ENCODE data around the gene CACNB2. TPM values are rescaled to one million over a fixed set of nuclear protein-coding genes. Genes with fewer than 3 reads are reported as not detected.

Gene CACNB2
- total and polyA plus RNA-seq, 2 donors = 0.85 to 3.9 TPM

GRCh38 chr10:18364987-18365775, 225.0 kb downstream of the CACNB2 start:
- no peak for DNase-seq (ENCODE audit: low read depth in 6 of 9, low spot score in 9 of 9)
- H3K4me1 ChIP-seq (ENCODE audit: control insufficient read depth in 2 of 2, insufficient read depth in 2 of 2, low read length in 2 of 2) = no peaks in the 10 kb centered on the region
- no peaks in the 10 kb centered on the region for H3K27me3 ChIP-seq (ENCODE audit: control insufficient read depth in 2 of 2, insufficient read depth in 1 of 2, low read length in 1 of 2)
- no peaks in the 10 kb centered on the region for H3K36me3 ChIP-seq (ENCODE audit: control insufficient read depth in 2 of 2, insufficient read depth in 2 of 2, low read length in 1 of 2)
- H3K4me3 ChIP-seq (ENCODE audit: low read length in 2 of 2) = no peak overlapping the region
- H3K27ac ChIP-seq (ENCODE audit: low read depth in 1 of 2, low read length in 1 of 2) = no peak overlapping the region
- 82% methylated on average over 4 of the region's 4 CpGs for WGBS
- no peaks in the 10 kb centered on the region for H3K9me3 ChIP-seq (ENCODE audit: control insufficient read depth in 2 of 2, insufficient read depth in 1 of 2, low read length in 1 of 2)

GRCh38 chr10:18367840-18368239, 227.6 kb downstream of the CACNB2 start:
- DNase-seq (ENCODE audit: low read depth in 6 of 9, low spot score in 9 of 9) = no peak
- 86% methylated on average over 5 of the region's 5 CpGs for WGBS
- Histone ChIP-seq H3K4me1 (ENCODE audit: control insufficient read depth in 2 of 2, insufficient read depth in 2 of 2, low read length in 2 of 2) (no peaks in the 10 kb centered on the region), H3K4me3 (ENCODE audit: low read length in 2 of 2) (no peak overlapping the region), H3K27me3 (ENCODE audit: control insufficient read depth in 2 of 2, insufficient read depth in 1 of 2, low read length in 1 of 2) (no peaks in the 10 kb centered on the region), H3K27ac (ENCODE audit: low read depth in 1 of 2, low read length in 1 of 2) (no peak overlapping the region), H3K36me3 (ENCODE audit: control insufficient read depth in 2 of 2, insufficient read depth in 2 of 2, low read length in 1 of 2) (no peaks in the 10 kb centered on the region), H3K9me3 (ENCODE audit: control insufficient read depth in 2 of 2, insufficient read depth in 1 of 2, low read length in 1 of 2) (no peaks in the 10 kb centered on the region)

GRCh38 chr10:18368273-18368672, 228.0 kb downstream of the CACNB2 start:
- no peaks in the 10 kb centered on the region for H3K27me3 ChIP-seq (ENCODE audit: control insufficient read depth in 2 of 2, insufficient read depth in 1 of 2, low read length in 1 of 2)
- 95% methylated on average over 3 of the region's 3 CpGs for WGBS
- no peak overlapping the region for H3K27ac ChIP-seq (ENCODE audit: low read depth in 1 of 2, low read length in 1 of 2)
- H3K9me3 ChIP-seq (ENCODE audit: control insufficient read depth in 2 of 2, insufficient read depth in 1 of 2, low read length in 1 of 2) = no peaks in the 10 kb centered on the region
- H3K4me3 ChIP-seq (ENCODE audit: low read length in 2 of 2) = no peak overlapping the region
- H3K4me1 ChIP-seq (ENCODE audit: control insufficient read depth in 2 of 2, insufficient read depth in 2 of 2, low read length in 2 of 2) = no peaks in the 10 kb centered on the region
- DNase-seq (ENCODE audit: low read depth in 6 of 9, low spot score in 9 of 9) = no peak
- H3K36me3 ChIP-seq (ENCODE audit: control insufficient read depth in 2 of 2, insufficient read depth in 2 of 2, low read length in 1 of 2) = no peaks in the 10 kb centered on the region

GRCh38 chr10:18368682-18369081, 228.5 kb downstream of the CACNB2 start:
- WGBS = 87% methylated on average over 1 of the region's 1 CpG
- H3K36me3 ChIP-seq (ENCODE audit: control insufficient read depth in 2 of 2, insufficient read depth in 2 of 2, low read length in 1 of 2) = no peaks in the 10 kb centered on the region
- H3K27ac ChIP-seq (ENCODE audit: low read depth in 1 of 2, low read length in 1 of 2) = no peak overlapping the region
- H3K27me3 ChIP-seq (ENCODE audit: control insufficient read depth in 2 of 2, insufficient read depth in 1 of 2, low read length in 1 of 2) = no peaks in the 10 kb centered on the region
- no peak overlapping the region for H3K4me3 ChIP-seq (ENCODE audit: low read length in 2 of 2)
- no peaks in the 10 kb centered on the region for H3K9me3 ChIP-seq (ENCODE audit: control insufficient read depth in 2 of 2, insufficient read depth in 1 of 2, low read length in 1 of 2)
- no peaks in the 10 kb centered on the region for H3K4me1 ChIP-seq (ENCODE audit: control insufficient read depth in 2 of 2, insufficient read depth in 2 of 2, low read length in 2 of 2)
- DNase-seq (ENCODE audit: low read depth in 6 of 9, low spot score in 9 of 9) = no peak

- no peak for DNase-seq (ENCODE audit: low read depth in 6 of 9, low spot score in 9 of 9)
- Histone ChIP-seq H3K27ac (ENCODE audit: low read depth in 1 of 2, low read length in 1 of 2) (no peak overlapping the region), H3K27me3 (ENCODE audit: control insufficient read depth in 2 of 2, insufficient read depth in 1 of 2, low read length in 1 of 2) (no peaks in the 10 kb centered on the region), H3K4me1 (ENCODE audit: control insufficient read depth in 2 of 2, insufficient read depth in 2 of 2, low read length in 2 of 2) (no peaks in the 10 kb centered on the region), H3K9me3 (ENCODE audit: control insufficient read depth in 2 of 2, insufficient read depth in 1 of 2, low read length in 1 of 2) (no peaks in the 10 kb centered on the region), H3K4me3 (ENCODE audit: low read length in 2 of 2) (no peak overlapping the region), H3K36me3 (ENCODE audit: control insufficient read depth in 2 of 2, insufficient read depth in 2 of 2, low read length in 1 of 2) (no peaks in the 10 kb centered on the region)
- 99% methylated on average over 4 of the region's 4 CpGs for WGBS
These were observed 229.7 kb downstream of the CACNB2 start for GRCh38 chr10:18369859-18370473.

GRCh38 chr10:18376650-18377049, 236.4 kb downstream of the CACNB2 start:
- Histone ChIP-seq H3K4me1 (ENCODE audit: control insufficient read depth in 2 of 2, insufficient read depth in 2 of 2, low read length in 2 of 2) (no peaks in the 10 kb centered on the region), H3K27ac (ENCODE audit: low read depth in 1 of 2, low read length in 1 of 2) (no peak overlapping the region), H3K9me3 (ENCODE audit: control insufficient read depth in 2 of 2, insufficient read depth in 1 of 2, low read length in 1 of 2) (no peaks in the 10 kb centered on the region), H3K27me3 (ENCODE audit: control insufficient read depth in 2 of 2, insufficient read depth in 1 of 2, low read length in 1 of 2) (no peaks in the 10 kb centered on the region), H3K4me3 (ENCODE audit: low read length in 2 of 2) (no peak overlapping the region), H3K36me3 (ENCODE audit: control insufficient read depth in 2 of 2, insufficient read depth in 2 of 2, low read length in 1 of 2) (no peaks in the 10 kb centered on the region)
- WGBS = 88% methylated on average over 5 of the region's 5 CpGs
- no peak for DNase-seq (ENCODE audit: low read depth in 6 of 9, low spot score in 9 of 9)

- 82% methylated on average over 2 of the region's 2 CpGs for WGBS
- Histone ChIP-seq H3K36me3 (ENCODE audit: control insufficient read depth in 2 of 2, insufficient read depth in 2 of 2, low read length in 1 of 2) (no peaks in the 10 kb centered on the region), H3K4me3 (ENCODE audit: low read length in 2 of 2) (no peak overlapping the region), H3K9me3 (ENCODE audit: control insufficient read depth in 2 of 2, insufficient read depth in 1 of 2, low read length in 1 of 2) (no peaks in the 10 kb centered on the region), H3K27me3 (ENCODE audit: control insufficient read depth in 2 of 2, insufficient read depth in 1 of 2, low read length in 1 of 2) (no peaks in the 10 kb centered on the region), H3K27ac (ENCODE audit: low read depth in 1 of 2, low read length in 1 of 2) (no peak overlapping the region), H3K4me1 (ENCODE audit: control insufficient read depth in 2 of 2, insufficient read depth in 2 of 2, low read length in 2 of 2) (no peaks in the 10 kb centered on the region)
- no peak for DNase-seq (ENCODE audit: low read depth in 6 of 9, low spot score in 9 of 9)
These were observed 237.7 kb downstream of the CACNB2 start for GRCh38 chr10:18377898-18378297.

GRCh38 chr10:18378766-18379165, 238.5 kb downstream of the CACNB2 start:
- no peak overlapping the region for H3K27ac ChIP-seq (ENCODE audit: low read depth in 1 of 2, low read length in 1 of 2)
- no peak overlapping the region for H3K4me3 ChIP-seq (ENCODE audit: low read length in 2 of 2)
- WGBS = 95% methylated on average over 2 of the region's 2 CpGs
- no peaks in the 10 kb centered on the region for H3K4me1 ChIP-seq (ENCODE audit: control insufficient read depth in 2 of 2, insufficient read depth in 2 of 2, low read length in 2 of 2)
- no peaks in the 10 kb centered on the region for H3K27me3 ChIP-seq (ENCODE audit: control insufficient read depth in 2 of 2, insufficient read depth in 1 of 2, low read length in 1 of 2)
- H3K9me3 ChIP-seq (ENCODE audit: control insufficient read depth in 2 of 2, insufficient read depth in 1 of 2, low read length in 1 of 2) = no peaks in the 10 kb centered on the region
- DNase-seq (ENCODE audit: low read depth in 6 of 9, low spot score in 9 of 9) = no peak
- H3K36me3 ChIP-seq (ENCODE audit: control insufficient read depth in 2 of 2, insufficient read depth in 2 of 2, low read length in 1 of 2) = no peaks in the 10 kb centered on the region

GRCh38 chr10:18381679-18382078, 241.5 kb downstream of the CACNB2 start:
- Histone ChIP-seq H3K4me1 (ENCODE audit: control insufficient read depth in 2 of 2, insufficient read depth in 2 of 2, low read length in 2 of 2) (no peaks in the 10 kb centered on the region), H3K9me3 (ENCODE audit: control insufficient read depth in 2 of 2, insufficient read depth in 1 of 2, low read length in 1 of 2) (no peaks in the 10 kb centered on the region), H3K36me3 (ENCODE audit: control insufficient read depth in 2 of 2, insufficient read depth in 2 of 2, low read length in 1 of 2) (no peaks in the 10 kb centered on the region), H3K27me3 (ENCODE audit: control insufficient read depth in 2 of 2, insufficient read depth in 1 of 2, low read length in 1 of 2) (no peaks in the 10 kb centered on the region), H3K4me3 (ENCODE audit: low read length in 2 of 2) (no peak overlapping the region), H3K27ac (ENCODE audit: low read depth in 1 of 2, low read length in 1 of 2) (no peak overlapping the region)
- WGBS = 99% methylated on average over 5 of the region's 5 CpGs
- DNase-seq (ENCODE audit: low read depth in 6 of 9, low spot score in 9 of 9) = no peak

Data from thymus (tissue), 11 donors.